CD4-positive, alpha-beta T cell (primary cell): ENCODE results near the gene TNS4. TPM values are rescaled to one million over a fixed set of nuclear protein-coding genes. Genes with fewer than 3 reads are reported as not detected.

Experiments used
- ATAC-seq: fragments of 200-7000 bp; cut with Tn5 transposase; one replicate; pipeline ENCODE4 v1.10.0; 2022; ENCODE audit warnings: mild to moderate bottlenecking; ENCODE audit not compliant: poor library complexity
- CTCF ChIA-PET: fragments of 350-600 bp; sonication (Branson Sonifier 250); formaldehyde crosslinking; loops from one replicate; lab custom pipeline; 2021; ENCODE audit warnings: antibody characterized with exemption, inconsistent platforms; lab: Charles Lee
- POLR2A ChIA-PET: fragments of 350-600 bp; sonication (Branson Sonifier 250); formaldehyde crosslinking; loops from one replicate; lab custom pipeline; 2021; ENCODE audit warnings: antibody characterized with exemption, inconsistent platforms; lab: Charles Lee
- DNase-seq, 14 experiments: peaks; one replicate each; pipeline ENCODE4 v3.0.0-alpha.2; 2013 to 2020; ENCODE audit warnings: mixed read lengths in 2 of 14
- H3K27ac ChIP-seq, 2 donors: one replicate each; pipeline versions ENCODE4 v1.5.1 to v1.7.0; 2013; ENCODE audit warnings: low read length in 2 of 2, low read depth in 1 of 2, mild to moderate bottlenecking in 1 of 2
- H3K27me3 ChIP-seq, 2 experiments: 1 replicate in 1 of 2; 2 replicates in 1 of 2; pipeline versions ENCODE4 v1.6.1 to v1.7.0; 2013; ENCODE audit warnings: low read length in 2 of 2, control low read depth in 1 of 2, mild to moderate bottlenecking in 1 of 2, moderate library complexity in 1 of 2; ENCODE audit not compliant: insufficient read depth in 2 of 2, control insufficient read depth in 1 of 2
- H3K36me3 ChIP-seq: one replicate; pipeline ENCODE4 v1.6.1; 2013; ENCODE audit warnings: low read length, control low read depth; ENCODE audit not compliant: insufficient read depth
- H3K4me1 ChIP-seq: one replicate; pipeline ENCODE4 v1.6.1; 2013; ENCODE audit warnings: low read length, control low read depth; ENCODE audit not compliant: insufficient read depth
- H3K4me3 ChIP-seq: one replicate; pipeline ENCODE4 v1.5.1; 2013; ENCODE audit warnings: mild to moderate bottlenecking, low read length, moderate library complexity
- H3K9me3 ChIP-seq, 2 experiments: 1 replicate in 1 of 2; 2 replicates in 1 of 2; pipeline versions ENCODE4 v1.6.1 to v1.7.0; 2013; ENCODE audit warnings: low read length in 2 of 2, mild to moderate bottlenecking in 2 of 2, control low read depth in 1 of 2, moderate library complexity in 1 of 2; ENCODE audit not compliant: control insufficient read depth in 1 of 2, insufficient read depth in 1 of 2
- H3K27ac Mint-ChIP-seq: one replicate; pipeline ENCODE4 v1.8.0; 2020; ENCODE audit warnings: mixed read lengths
- H3K27me3 Mint-ChIP-seq: one replicate; pipeline ENCODE4 v1.8.0; 2021; ENCODE audit warnings: mixed read lengths
- H3K36me3 Mint-ChIP-seq: one replicate; pipeline ENCODE4 v1.8.0; 2021; ENCODE audit warnings: low read depth, mixed read lengths
- H3K4me1 Mint-ChIP-seq: one replicate; pipeline ENCODE4 v1.8.0; 2021; ENCODE audit warnings: low read depth, mixed read lengths
- H3K4me3 Mint-ChIP-seq: one replicate; pipeline ENCODE4 v1.8.0; 2020; ENCODE audit warnings: mild to moderate bottlenecking, mixed read lengths
- H3K9me3 Mint-ChIP-seq: one replicate; pipeline ENCODE4 v1.8.0; 2020; ENCODE audit warnings: mixed read lengths
- CTCF ChIP-seq: fragments of 200-600 bp; IDR thresholded peaks from one replicate; pipeline ENCODE4 v1.8.0; 2022; ENCODE audit warnings: antibody characterized with exemption, mild to moderate bottlenecking
- intact Hi-C, 2 experiments: fragments of 100-400 bp; cut with DNase I in 1 of 2; cut with micrococcal nuclease in 1 of 2; formaldehyde crosslinking; loops; one replicate each; pipeline versions ENCODE4 v1.15.1 to v1.9.0; 2023 to 2025; cut with DNase I, micrococcal nuclease
- total RNA-seq, 174 experiments: library from RNA in 2 of 174; stranded (reverse) in 2 of 174; gene quantifications; one replicate each; pipeline ENCODE4 v1.2.3 and lab custom pipeline; 2021 to 2026

Gene TNS4
- total RNA-seq, 2 experiments from 2014 or later: 3.0 to 4.2 TPM

GRCh38 chr17:40458851-40459482 lies 42.5 kb downstream of the TNS4 start:
- no peaks in the 10 kb centered on the region for H3K4me1 ChIP-seq
- ChIA-PET POLR2A (no interaction called here), CTCF (no interaction called here)
- DNase-seq (no peak), ATAC-seq (no peak)
- intact Hi-C loops: no loop called here
- no peak overlapping the region for H3K4me3 Mint-ChIP-seq
- H3K27me3 ChIP-seq: no peaks in the 10 kb centered on the region
- H3K36me3 ChIP-seq: no peaks in the 10 kb centered on the region
- H3K36me3 Mint-ChIP-seq: no peaks in the 10 kb centered on the region
- no peaks in the 10 kb centered on the region for H3K27me3 Mint-ChIP-seq
- no peak overlapping the region for H3K27ac ChIP-seq
- H3K9me3 Mint-ChIP-seq: no peaks in the 10 kb centered on the region
- H3K4me3 ChIP-seq: no peak overlapping the region
- H3K27ac Mint-ChIP-seq: no peak overlapping the region
- TF ChIP-seq CTCF: no peak
- H3K4me1 Mint-ChIP-seq: no peaks in the 10 kb centered on the region
- no peaks in the 10 kb centered on the region for H3K9me3 ChIP-seq

- Histone ChIP-seq H3K27me3 (no peaks in the 10 kb centered on the region), H3K9me3 (no peaks in the 10 kb centered on the region), H3K4me1 (no peaks in the 10 kb centered on the region), H3K36me3 (no peaks in the 10 kb centered on the region), H3K4me3 (no peak overlapping the region), H3K27ac (no peak overlapping the region)
- Mint-ChIP-seq H3K9me3 (no peaks in the 10 kb centered on the region), H3K4me1 (no peaks in the 10 kb centered on the region), H3K36me3 (no peaks in the 10 kb centered on the region), H3K4me3 (no peak overlapping the region), H3K27ac (no peak overlapping the region), H3K27me3 (no peaks in the 10 kb centered on the region)
- ChIA-PET POLR2A (no interaction called here), CTCF (no interaction called here)
- TF ChIP-seq CTCF: no peak
- ATAC-seq (no peak), DNase-seq (no peak)
- intact Hi-C loops: no loop called here
Measured at GRCh38 chr17:40457964-40458791, 43.2 kb downstream of the TNS4 start.

GRCh38 chr17:40457369-40457768 lies 44.1 kb downstream of the TNS4 start:
- no peak overlapping the region for H3K4me3 ChIP-seq
- no peaks in the 10 kb centered on the region for H3K27me3 Mint-ChIP-seq
- no peak overlapping the region for H3K27ac Mint-ChIP-seq
- H3K4me1 Mint-ChIP-seq: no peaks in the 10 kb centered on the region
- no peak for TF ChIP-seq CTCF
- POLR2A ChIA-PET: no interaction called here
- no peaks in the 10 kb centered on the region for H3K9me3 ChIP-seq
- H3K4me1 ChIP-seq: no peaks in the 10 kb centered on the region
- no peak overlapping the region for H3K4me3 Mint-ChIP-seq
- intact Hi-C loops: no loop called here
- no peaks in the 10 kb centered on the region for H3K36me3 ChIP-seq
- DNase-seq (no peak), ATAC-seq (no peak)
- H3K27ac ChIP-seq: no peak overlapping the region
- H3K9me3 Mint-ChIP-seq: no peaks in the 10 kb centered on the region
- no peaks in the 10 kb centered on the region for H3K27me3 ChIP-seq
- CTCF ChIA-PET: no interaction called here
- H3K36me3 Mint-ChIP-seq: no peaks in the 10 kb centered on the region
